Measurements from ENCODE around the gene SLC7A8.

DNA sequence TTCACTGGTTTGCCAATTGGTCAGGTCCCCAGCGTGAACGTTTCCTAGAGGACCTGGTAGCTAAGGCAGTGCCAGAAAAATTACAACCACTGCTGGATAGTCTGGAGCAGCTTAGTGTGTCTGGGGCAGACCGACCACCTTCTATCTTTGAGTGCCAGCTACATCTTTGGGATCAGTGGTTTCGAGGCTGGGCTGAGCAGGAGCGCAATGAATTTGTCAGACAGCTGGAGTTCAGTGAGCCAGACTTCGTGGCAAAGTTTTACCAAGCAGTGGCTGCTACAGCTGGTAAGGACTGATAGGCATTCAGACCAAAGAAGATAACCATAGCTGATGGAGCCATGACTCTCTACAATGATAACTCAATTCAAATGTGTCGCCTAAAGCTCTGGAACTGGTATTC, 85.7 kb downstream of the SLC7A8 start:
- TF ChIP-seq POLR2A (IDR thresholded peaks at IDR 0.05) (no peak), CTCF (IDR thresholded peaks at IDR 0.05) (no peak)

Data from adrenal gland (tissue), 5 donors.